Stimulated activated CD4-positive, alpha-beta T cell treated with anti-CD3 and anti-CD28 coated beads, Interleukin-4, amount 100 ng/mL, for 24 hours (primary cell): ENCODE results near the gene MIEF1.
A peak's percentile ranks its signal among the peaks of the same experiment; 100 is the strongest.

ENCODE experiments used
- DNase-seq: peaks from one replicate; pipeline ENCODE4 v3.0.0-alpha.2; 2020

The MIEF1 gene

DNA sequence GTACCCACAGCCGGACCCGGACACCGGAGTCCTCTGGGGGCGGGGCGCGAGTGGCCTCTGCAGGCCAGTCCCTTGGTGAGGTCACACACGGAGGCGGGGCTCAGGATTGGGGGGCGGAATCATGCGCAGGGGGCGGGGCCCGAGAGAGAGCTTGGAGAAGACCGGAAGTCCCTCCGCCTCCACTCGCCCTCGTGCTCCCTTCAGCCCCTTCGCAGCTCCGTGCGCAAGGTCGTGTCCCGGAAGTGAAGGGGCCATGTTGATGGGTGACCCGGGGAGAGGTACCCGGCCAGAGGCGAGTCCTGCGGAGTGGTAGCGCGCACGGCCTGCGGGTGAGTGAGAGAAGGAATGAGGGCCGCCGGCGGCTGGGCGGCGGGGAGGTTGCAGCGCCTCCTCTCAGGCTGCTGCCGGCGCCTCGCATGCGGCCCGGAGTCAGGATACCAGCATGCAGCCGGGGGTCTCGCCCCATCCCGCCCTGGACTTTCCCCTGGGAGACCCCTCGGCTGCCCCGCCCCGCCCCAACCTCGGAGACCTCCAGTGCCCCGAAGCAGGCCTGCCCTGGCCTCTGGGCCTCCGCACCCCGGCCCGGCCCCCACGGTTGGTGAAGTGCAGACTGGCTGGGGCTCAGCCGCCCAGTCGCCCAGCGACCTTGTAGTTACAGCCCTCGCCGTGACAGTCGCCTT lies at the start of gene MIEF1:
Gene MIEF1 (plus strand): TSS at position 182 of the 680 bp plus-strand sequence. CDS start 9,005 bp downstream, outside the sequence.
- peak; percentile 94 for DNase-seq

DNA sequence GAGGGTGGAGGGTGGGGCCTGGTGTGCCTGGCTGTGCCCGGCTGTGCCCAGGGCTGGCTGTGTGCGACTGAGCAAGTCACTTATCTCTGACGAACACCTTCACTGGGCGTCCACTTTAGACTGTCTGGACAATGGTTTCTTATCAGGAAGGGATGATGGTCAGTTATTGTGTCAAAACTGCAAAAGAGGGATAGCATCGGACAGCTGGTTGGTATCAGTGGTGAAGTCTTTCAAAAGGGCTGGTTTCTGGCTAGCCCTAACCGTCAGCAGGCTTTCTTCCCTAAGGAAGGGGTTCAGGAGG lies 49.4 kb upstream of the MIEF1 start:
- DNase-seq, result no peak

DNA sequence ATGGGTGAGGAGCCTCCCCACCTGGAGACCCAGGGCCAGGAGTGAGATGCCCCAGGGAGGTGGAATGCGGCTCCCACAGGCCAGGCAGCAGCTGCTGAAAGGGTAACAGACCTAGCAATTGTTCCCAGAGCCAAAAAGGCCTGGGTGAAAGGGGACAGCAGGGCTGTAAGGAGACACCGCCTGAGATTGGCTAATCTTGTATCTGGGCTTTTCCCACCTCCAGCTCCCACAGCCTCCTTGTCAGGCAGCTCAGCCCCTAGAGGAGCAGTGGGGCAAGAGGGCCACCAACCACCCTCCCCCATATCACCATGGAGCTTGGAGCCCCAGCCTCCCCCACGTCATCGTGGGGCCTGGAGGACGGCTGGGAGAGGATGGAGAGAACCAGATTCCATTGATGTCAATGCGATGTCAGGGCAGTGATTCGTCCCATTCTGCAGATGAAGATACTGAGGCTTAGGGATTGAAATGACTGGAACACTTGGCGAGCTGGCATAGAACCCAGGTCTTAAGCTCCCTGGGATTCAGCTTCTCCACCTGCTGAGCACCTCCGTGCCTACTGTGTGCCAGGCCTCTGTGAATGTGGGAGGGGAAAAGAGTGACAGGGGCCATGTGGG lies 48.2 kb upstream of the MIEF1 start:
- DNase-seq, result no peak

DNA sequence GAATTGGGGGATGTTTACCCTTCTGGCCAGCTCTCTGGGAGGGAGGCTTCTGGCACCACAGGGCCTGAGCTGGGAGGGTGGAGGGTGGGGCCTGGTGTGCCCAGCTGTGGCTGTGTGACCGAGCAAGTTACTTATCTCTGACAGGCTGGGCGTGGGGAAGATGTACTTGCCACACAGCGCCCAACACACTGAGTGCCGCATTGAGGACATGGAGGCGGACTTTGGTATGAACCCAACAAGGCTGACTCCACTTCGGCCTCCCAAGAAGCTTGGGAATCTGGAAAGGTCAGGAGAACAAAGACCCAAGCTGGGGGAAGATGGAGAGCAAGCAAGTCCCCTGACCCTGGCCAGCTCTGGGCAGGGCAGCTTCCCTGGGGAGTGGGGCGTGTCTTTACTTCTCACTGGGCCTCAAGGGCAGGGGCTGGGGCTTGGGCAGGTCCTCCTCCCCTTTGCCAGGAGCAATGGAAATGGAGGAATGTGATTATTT lies 47.7 kb upstream of the MIEF1 start:
- DNase-seq, result no peak

DNA sequence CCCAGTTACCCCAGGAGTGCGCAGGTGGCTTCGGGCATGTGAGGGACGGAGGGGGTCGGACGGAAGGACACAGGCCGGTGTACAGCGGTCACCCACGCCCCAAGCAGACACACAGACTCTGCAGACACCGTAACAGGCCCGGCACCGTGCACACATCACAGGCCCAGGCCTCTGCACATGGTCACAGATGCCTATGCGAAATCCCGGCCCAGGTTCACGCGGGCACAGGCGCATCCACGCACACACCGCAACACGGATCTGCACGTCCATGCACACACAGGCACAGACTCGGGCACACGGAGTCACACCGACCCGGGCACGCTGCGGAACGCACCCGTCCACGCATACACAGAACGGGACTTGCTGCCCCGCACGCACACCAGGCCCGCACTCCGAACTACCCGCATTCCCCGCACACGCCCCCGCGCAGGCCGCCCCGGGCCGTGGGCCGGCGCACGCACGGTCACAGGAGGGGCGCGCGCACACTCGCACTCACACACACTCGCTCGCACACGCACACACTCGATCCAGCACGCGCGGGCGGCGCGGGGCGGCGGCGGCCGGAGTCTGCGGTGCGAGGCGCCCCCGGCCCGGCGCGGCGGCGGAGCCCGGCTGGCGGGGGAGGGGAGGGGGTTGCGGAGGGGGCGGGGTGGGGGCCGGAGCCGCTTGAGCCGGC lies 45.4 kb upstream of the MIEF1 start, which contains the start of gene MGAT3:
Gene MGAT3 (plus strand): TSS at position 491 of the 676 bp plus-strand sequence. CDS start 30,336 bp downstream, outside the sequence.
- no peak for DNase-seq

DNA sequence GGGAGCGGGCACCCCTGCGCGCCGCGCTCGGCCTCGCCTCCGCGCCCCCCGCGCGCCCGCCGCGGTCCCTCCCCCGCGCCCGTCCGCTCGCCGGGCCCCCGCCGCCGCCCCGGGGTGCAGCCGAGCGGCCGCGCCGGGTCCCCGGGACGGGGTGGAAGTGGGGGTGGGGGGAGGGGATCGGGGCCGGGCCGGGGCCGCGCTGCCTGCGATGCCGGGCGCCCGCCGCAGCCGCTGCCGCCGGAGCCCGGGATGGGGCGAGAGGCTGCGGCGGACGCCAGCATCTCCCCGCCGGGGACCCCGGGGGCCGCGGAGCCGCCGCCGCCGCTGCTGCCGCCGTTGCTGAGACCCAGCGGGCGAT lies 44.9 kb upstream of the MIEF1 start:
- DNase-seq, result no peak

DNA sequence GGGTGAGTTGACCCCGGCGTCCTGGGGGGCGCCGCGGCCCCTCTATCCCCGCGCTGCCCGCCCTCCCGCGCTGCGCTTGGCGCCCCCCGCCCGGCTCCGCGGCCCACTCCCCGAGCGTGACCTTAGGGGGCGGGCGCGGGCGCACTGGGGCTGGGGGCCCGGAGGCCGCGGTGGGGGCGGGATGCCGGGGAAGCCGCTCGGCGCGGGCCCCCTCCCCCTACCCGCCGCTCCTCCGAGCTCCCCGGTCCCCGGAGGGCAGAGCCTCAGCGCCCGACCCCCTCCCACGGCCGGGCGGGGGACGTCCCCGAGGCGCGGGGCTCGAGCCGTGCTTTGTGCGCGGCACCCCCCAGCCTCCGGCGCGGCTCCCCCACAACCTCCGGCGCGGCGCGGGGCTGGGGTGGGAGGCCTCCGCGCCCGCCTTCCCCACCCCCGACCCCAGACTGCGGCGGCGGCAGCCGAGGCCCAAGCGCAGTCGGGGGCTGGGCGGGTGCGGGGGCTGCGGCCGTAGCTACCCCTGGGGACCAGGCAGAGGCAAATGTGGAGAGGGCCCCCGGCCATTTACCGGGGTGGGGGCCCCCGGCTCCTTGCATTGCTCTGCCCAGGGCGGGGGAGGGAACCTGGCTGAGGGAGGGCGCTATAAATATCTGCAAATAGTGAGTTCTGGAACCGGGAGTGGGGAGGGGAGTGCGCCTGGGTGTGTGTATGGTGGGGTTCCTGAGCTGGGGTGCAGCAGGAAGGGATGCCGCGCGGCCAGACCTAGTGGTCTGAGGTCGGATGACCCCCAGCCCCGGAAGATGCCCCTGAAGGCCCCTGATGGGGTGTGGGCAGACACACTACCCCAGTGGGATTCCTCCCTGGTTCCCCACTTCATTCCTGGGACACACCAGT lies 44.3 kb upstream of the MIEF1 start:
- DNase-seq, result no peak

DNA sequence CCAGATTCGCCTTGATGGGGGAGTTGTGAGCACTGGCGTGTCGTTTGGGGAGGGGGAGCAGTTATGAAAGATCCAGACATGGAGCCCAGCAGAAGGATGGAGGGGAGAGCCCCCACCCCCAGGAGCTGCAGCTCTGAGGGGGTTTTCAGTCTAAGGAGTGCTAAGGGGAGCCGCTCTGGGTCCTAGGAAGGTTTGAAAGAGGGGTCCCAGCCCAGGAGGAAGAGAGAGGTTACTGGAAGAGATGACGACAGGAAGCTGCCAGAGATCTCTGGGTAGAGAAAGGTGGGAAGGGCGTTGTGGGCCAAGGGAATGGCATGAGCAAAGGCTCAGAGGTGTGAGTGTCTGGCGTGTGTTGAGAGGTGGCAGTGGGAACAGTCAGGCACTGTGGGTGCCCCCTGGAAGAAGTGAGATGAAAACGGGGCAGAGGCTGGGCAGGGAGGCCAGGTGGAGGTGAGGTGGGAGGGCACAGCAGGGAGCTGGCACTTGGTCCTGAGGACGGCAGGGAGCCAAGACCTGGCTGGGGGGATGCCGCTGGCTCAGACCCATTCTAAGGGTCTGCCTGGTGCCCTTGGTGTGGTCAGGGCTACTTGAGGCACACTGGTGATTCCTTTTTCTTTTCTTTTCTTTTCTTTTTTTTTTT lies 43.5 kb upstream of the MIEF1 start:
- DNase-seq, result no peak

DNA sequence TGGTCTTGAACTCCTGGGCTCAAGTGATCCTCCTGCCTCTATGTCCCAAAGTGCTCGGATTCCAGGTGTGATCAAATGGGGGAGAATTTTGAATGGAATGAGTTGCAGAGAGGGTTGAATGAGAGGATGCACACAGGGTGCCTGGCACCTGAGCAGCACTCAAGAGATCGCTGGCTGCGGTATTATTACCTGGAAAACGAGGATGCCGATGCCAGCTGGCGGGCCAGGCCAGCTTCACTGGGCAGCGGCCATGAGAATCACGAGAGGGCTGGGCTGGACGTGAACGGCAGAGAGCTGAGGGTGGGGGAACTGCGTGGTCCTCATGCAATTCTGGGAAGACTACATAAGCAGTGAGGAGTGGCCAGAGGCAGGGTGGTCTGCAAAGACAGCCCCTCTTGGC lies 42.4 kb upstream of the MIEF1 start:
- DNase-seq, result no peak

DNA sequence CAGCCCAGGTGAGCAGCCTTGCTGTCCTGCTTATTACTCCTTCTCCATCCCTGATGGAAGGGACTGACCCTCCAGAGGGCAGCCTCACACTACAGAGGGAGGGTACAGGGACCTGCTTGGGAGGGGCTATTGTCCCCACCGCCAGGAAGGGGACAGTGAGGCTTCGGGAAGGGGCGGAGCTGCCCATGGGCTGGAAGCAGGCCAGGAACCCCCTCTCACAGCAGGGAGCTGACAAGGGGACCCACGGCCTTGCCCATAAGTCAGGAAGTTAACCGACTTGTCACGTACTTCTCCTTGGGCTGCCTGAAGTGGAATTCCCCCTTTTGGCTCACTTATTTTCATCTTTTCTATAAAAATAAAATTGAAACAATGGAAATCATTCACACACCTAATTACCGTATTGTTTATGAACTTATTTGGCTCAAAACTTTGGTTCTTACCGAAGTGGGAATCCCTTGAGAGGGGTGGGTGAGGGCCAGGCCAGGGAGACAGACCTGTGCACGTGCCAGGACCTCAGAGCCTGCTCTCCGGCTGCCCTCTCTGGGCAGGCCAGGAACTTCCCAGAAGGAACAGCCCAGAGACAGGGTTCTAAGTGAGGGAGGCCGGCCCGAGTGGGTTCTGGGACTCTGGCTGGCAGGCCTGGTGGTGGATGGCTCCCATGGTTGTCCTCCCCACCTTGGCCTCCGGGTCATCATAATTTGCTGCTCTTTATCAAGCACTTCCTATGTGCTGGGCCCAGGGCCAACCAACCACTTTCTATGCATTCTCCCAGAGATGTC lies 39.5 kb upstream of the MIEF1 start:
- DNase-seq, result no peak

DNA sequence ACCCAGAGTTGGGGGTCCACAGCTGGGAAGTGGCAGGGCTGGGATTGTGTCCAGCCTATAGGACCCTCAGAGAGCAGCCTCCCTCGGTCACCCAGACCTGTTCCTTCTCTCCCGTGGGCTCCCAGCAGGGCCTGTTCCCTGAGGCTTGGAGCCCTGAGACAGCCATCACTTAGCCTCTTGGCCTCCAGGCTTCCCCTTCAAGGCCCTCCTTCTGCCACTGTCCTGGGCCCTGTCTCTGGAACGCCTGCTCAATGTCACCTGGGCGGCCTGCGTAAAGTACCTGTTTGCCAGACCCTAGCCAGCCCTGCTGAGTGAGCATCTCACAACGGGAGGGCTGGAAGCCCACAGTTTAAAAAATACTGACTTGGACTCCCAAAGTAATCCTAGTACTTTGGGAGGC lies 38.8 kb upstream of the MIEF1 start:
- no peak for DNase-seq

DNA sequence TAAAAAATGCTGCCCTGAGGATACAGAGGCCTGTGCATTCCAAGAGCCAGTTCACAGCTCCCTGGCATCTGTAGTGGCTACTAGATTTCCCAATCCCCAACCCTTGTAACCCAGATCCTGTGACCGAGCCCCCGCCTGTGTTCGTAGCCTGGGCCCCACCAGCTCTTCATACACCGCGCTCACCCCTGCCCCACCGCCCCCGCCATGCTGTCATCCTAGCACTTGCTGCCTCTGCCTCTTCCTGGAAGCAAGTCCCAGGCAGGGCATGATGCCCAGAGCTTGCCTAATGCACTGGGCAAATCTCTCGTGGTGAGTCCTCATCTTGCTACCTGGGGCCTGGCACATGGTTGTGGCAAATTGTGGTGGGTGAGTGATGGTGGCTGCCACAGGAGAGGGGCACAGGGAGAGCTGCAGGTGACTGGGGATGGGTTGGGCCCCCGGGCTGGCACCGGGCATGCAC lies 38.1 kb upstream of the MIEF1 start:
- DNase-seq, result no peak

DNA sequence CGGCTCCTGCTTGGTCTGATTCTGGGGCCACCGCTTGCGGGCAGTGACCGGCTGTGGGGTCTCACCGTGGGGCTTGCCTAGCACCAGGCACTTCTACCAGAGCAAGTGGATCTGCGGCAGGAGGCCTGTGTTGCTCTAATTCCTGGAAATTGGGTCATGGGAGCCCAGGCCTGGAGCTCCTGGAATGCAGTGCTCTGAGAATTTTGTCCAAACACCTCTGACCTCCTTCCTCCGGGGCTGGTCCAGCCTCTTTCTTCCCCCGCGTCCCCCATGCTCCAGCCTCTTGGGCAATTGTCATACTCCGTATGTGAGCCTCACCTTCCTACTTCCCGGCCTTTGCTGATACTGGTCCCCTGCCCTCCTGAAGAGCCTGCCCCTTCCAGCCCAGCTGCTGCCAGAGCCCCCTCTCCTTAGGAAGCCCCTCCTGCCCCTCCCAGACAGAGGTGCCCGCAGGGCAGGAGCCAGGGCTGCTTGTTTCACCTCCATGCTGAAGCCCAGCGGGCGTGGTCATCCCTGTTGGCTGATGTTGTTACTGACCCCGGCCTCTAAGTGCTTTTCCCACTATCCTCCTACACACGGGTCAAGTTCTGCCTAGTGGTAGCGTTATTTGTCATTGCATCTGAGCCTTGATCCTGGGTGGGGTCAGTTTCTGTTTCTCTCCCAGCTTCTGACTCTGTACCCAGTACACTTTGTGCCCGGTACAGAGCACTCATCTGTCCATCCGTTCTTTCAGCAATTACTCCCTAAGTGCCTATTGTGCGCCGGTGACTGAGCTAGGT lies 35.7 kb upstream of the MIEF1 start:
- no peak for DNase-seq

DNA sequence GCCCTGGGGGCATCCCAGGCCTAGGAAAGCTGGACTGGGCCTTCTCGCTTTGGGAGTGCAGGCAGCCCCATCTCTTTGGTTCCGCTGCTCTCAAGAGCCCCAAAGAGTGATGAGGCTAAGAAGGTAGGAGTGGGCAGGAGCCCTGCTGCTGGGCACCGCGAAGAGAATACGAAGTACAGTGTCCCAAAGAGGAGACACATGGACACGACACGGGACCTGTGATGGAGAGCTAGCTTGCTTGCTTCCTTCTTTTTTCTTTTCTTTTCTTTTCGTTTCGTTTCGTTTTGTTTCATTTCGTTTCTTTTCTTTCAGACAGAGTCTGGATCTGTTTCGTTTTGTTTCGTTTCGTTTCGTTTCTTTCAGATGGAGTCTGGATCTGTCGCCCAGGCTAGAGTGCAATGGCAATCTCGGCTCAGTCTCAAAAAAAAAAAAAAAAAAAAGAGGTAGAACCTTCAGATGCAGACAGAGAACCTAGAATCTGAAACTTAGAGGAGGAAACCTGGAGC lies 34.6 kb upstream of the MIEF1 start:
- DNase-seq, result no peak

DNA sequence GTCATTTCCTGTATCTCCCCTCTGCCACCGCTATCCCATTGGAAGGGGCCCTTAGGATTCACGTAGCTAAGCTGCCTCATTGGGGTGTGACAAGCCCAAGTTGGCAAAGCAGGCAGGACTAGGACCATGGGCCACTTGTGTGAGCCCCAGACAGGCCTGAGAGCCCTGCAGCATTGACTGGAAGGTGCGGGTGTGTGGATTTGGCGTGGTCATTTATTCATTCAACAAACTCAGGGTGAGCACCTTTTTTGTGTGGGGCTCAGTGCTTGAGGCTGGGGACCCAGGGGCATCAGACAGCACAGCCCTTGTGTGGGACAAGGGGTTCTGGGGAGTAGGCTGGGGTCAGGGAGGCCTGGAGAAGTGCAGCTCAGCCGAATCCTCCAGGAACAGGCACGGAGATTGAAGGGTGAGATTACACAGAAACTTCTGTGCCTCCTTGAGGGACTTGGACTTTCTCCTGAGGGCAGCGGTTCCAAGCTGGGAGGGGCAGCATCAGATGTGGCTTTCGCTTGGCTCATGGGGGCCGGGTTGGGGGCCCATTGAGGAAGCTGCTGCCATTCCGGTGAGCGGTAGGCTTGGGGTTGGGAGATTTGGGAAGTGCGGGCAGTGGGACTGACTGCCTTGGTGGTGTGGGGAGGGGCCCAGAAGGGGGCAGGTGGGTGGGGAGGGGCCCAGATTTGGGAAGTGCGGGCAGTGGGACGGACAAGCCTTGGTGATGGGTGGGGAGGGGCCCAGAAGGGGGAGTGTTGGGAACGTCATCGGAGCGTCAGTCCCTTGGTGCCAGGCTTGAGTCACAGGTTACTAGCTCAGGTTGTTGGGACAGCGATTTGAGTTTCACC lies 33.4 kb upstream of the MIEF1 start:
- DNase-seq, result no peak

DNA sequence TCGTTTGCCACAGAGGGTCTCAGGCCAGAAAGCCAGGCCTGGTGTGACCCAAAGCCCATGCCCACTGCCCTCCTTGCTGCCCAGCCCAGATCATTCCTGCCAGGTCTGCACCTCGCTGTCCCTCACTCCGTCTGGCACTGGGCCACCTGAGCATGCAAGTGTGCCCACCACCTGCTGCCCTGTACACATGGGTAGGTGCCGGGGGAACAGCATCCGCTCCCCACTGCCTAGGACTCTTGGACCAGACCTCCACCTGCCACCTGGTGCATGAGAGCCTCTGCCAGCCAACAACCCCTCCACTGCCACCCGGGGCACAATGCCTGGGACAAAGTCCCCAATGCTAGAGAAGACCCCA lies 32.8 kb upstream of the MIEF1 start:
- DNase-seq, result no peak

DNA sequence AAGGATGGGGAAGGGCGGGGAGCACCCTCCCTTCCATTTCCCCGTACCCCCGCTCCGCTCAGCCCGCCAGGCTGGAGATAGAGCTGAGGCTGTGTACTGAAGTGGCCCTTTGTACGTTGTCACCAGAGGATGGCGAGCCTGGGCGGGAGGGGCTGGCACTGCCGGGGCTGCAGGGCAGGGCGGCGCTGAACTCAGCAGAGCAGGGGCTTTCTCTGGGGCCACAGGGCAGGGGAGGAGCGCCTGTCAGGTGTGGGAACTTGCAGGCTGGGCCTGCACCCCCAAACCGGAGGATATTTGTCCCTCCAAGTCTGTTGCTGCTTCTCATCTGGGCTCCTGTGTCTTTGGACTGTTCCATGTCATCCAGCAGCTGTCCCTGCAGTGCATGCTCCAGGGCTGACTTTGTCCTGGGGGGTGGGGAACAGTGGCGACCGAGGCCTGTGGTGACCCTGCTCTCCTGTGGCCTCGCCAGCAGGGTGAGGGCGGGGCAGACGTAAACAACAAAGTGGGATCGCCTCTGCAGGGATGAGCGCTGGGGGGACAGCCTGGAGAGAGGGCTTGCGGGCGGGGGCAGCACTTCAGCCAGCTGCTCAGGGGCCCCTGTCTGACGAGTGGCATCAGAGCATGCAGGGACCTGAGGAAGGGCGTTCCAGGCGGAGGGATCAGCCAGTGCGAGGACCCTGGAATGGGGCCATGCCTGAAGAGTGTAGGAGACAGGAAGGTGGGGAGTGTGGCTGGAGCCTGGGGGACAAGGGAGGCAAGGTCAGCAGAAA lies 32.2 kb upstream of the MIEF1 start:
- no peak for DNase-seq

DNA sequence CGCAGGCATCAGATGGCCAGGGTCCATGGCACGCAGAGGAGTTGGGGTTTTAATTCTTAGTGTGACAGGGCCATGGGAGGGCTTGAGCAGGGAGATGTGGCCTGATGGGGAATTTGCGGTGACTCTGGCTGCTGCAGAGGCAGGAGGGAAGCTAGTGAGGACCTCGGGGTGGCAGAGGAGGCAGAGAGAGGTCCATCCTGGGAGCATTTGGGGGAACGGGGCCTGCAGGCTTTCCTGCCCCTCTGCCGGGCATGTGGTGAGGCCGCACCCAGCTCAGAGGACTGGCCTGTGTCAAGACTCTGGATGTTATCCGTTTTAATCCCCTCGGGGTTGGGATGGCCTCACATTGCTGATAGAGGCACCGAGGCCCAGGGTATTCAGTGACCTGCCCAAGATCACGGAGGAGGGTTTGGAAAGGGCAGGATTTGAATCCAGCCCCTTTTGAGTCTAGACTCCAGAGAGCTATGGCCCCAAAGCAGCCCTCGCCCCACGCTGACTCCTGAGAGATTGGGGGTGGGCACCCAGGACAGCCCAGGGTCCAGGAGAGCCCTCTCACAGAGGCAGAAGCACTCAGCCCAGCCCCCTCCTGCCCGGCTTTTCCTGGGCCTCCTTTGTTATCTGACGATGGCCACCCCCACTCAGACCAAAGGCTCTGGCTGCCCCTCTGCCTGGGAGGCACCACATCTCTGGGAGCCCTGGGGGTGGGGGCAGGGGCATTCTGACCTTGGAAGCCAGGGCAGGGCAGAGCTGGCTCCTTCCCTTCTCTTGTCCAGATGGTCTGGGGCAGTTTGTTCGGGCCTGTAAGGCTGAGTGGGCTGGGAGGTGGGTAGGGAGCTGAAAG lies 31.4 kb upstream of the MIEF1 start:
- DNase-seq, result no peak
